SK-N-SH treated with all-trans-retinoic acid at 6 μM for 48 hours (cell line): ENCODE results near the gene TSC2.
"Not testable (repeated sequence)": the region's sequence is repeated elsewhere in the genome, so short reads cannot be mapped to it uniquely, and the experiment has no call there.

Experiments used
- ESRRG ChIP-seq: fragments of 250-450 bp; sonication (Bioruptor Pico); IDR thresholded peaks from 2 replicates; pipeline ENCODE4 v1.6.1; 2021; ENCODE audit warnings: mild to moderate bottlenecking
- RARB ChIP-seq: fragments of 250-450 bp; sonication (Bioruptor Pico); IDR thresholded peaks from 2 replicates; pipeline ENCODE4 v1.8.0; 2021; ENCODE audit warnings: mild to moderate bottlenecking, moderate library complexity
- ZFP3 ChIP-seq: fragments of 250-450 bp; sonication (Bioruptor Pico); IDR thresholded peaks from 2 replicates; pipeline ENCODE4 v1.5.0; 2020; ENCODE audit warnings: mild to moderate bottlenecking, moderate library complexity
- TF ChIP-seq, protein P1 (sequence below): fragments of 250-450 bp; sonication (Bioruptor Pico); IDR thresholded peaks from 2 replicates; pipeline ENCODE4 v1.8.0; 2020; ENCODE audit warnings: mild to moderate bottlenecking, moderate library complexity, borderline replicate concordance
- TF ChIP-seq, protein P2 (sequence below): fragments of 250-450 bp; sonication (Bioruptor Pico); IDR thresholded peaks from 2 replicates; pipeline ENCODE4 v1.5.1; 2020; ENCODE audit warnings: low read depth, mild to moderate bottlenecking, moderate library complexity

DNA sequence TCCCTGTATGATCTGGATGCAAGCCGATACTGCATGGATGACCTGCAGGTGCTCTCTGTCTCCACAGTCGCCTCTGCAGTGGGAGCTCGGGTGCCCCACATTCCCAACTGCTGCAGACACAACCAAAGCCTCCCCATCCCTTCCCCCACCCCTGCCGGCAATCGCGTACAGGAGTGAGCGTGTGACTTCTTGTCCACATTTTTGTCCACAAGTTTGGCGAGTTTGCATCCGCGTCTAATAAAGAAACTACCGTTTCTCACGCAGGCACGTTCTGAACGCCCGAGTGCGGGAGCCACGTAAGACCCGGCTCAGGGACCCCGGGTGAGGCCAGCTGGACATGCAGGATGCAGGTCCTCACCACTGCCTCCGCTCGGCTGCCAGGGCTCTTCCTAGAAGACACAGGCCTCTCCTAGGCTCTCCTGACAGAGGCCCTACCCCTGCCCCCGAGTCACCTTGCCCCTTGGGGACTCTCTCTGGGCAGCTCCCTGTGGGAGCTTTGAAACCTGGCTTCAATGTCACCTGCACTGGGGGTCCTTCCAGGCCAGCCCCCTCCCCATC lies 82.2 kb downstream of the TSC2 start:
- TF ChIP-seq ESRRG, RARB, ZFP3 (CRISPR knock-in tag): not testable (repeated sequence)
- TF ChIP-seq, protein P1, sequence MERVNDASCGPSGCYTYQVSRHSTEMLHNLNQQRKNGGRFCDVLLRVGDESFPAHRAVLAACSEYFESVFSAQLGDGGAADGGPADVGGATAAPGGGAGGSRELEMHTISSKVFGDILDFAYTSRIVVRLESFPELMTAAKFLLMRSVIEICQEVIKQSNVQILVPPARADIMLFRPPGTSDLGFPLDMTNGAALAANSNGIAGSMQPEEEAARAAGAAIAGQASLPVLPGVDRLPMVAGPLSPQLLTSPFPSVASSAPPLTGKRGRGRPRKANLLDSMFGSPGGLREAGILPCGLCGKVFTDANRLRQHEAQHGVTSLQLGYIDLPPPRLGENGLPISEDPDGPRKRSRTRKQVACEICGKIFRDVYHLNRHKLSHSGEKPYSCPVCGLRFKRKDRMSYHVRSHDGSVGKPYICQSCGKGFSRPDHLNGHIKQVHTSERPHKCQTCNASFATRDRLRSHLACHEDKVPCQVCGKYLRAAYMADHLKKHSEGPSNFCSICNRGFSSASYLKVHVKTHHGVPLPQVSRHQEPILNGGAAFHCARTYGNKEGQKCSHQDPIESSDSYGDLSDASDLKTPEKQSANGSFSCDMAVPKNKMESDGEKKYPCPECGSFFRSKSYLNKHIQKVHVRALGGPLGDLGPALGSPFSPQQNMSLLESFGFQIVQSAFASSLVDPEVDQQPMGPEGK (CRISPR knock-in tag) = not testable (repeated sequence)
- TF ChIP-seq, protein P2, sequence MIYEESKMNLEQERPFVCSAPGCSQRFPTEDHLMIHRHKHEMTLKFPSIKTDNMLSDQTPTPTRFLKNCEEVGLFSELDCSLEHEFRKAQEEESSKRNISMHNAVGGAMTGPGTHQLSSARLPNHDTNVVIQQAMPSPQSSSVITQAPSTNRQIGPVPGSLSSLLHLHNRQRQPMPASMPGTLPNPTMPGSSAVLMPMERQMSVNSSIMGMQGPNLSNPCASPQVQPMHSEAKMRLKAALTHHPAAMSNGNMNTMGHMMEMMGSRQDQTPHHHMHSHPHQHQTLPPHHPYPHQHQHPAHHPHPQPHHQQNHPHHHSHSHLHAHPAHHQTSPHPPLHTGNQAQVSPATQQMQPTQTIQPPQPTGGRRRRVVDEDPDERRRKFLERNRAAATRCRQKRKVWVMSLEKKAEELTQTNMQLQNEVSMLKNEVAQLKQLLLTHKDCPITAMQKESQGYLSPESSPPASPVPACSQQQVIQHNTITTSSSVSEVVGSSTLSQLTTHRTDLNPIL = not testable (repeated sequence)
